Cardiac muscle cell (in vitro differentiated cells and primary cell): ENCODE data around the gene SV2A. TPM values are rescaled to one million over a fixed set of nuclear protein-coding genes. Genes with fewer than 3 reads are reported as not detected.

ENCODE experiments used
- DNase-seq, 2 donors: peaks; one replicate each; pipeline versions ENCODE4 v3.0.0 to v3.0.0-alpha.2; 2010 to 2017; ENCODE audit warnings: low read depth in 1 of 2, low spot score in 1 of 2
- H3K27ac ChIP-seq: fragments of 200-600 bp; sonication (generic); 2 replicates; pipeline ENCODE4 v1.5.1; 2016
- H3K27me3 ChIP-seq: fragments of 200-600 bp; sonication (generic); 2 replicates; pipeline ENCODE4 v1.6.0; 2016; ENCODE audit warnings: control low read depth
- H3K36me3 ChIP-seq: fragments of 200-600 bp; sonication (generic); 2 replicates; pipeline ENCODE4 v1.5.1; 2016; ENCODE audit warnings: control low read depth
- H3K4me1 ChIP-seq: fragments of 200-600 bp; sonication (generic); 2 replicates; pipeline ENCODE4 v1.8.1; 2017; ENCODE audit warnings: low read depth, mild to moderate bottlenecking, mixed run types
- H3K4me3 ChIP-seq: fragments of 200-600 bp; sonication (generic); 2 replicates; pipeline ENCODE4 v1.5.1; 2016; ENCODE audit warnings: mild to moderate bottlenecking
- H3K9me3 ChIP-seq: fragments of 200-600 bp; sonication (generic); 2 replicates; pipeline ENCODE4 v1.5.1; 2017; ENCODE audit warnings: low read depth, mild to moderate bottlenecking, control low read depth
- CTCF ChIP-seq: IDR thresholded peaks from 2 replicates; pipeline ENCODE4 v1.5.1; 2012; ENCODE audit warnings: low read depth, mild to moderate bottlenecking, low read length
- polyA plus RNA-seq: library from polyadenylated mRNA; unstranded; fragments of >200 nt; fragmentation: Nextera tagmentation; extraction: Ambion mirVana; gene quantifications from 2 replicates; pipeline ENCODE4 v1.2.1, GENCODE V29; 2016
- total RNA-seq: library from RNA; depleted of rRNA; stranded (reverse); fragments of >200 nt; gene quantifications from 2 replicates; pipeline ENCODE4 v1.2.3, GENCODE V29; 2016

Gene SV2A
- total and polyA plus RNA-seq, 2 experiments from 2014 or later, result 19.2 to 23.3 TPM

- Histone ChIP-seq H3K4me1 (peaks cover 18% of the 10 kb centered on the region), H3K36me3 (no peaks in the 10 kb centered on the region), H3K27me3 (no peaks in the 10 kb centered on the region), H3K9me3 (no peaks in the 10 kb centered on the region), H3K27ac (peak overlapping the region; percentile 89), H3K4me3 (peak overlapping the region; percentile 63)
- no peak for DNase-seq
- no peak for TF ChIP-seq CTCF
These were observed 2.0 kb downstream of the SV2A start for GRCh38 chr1:149915429-149916192.

DNA sequence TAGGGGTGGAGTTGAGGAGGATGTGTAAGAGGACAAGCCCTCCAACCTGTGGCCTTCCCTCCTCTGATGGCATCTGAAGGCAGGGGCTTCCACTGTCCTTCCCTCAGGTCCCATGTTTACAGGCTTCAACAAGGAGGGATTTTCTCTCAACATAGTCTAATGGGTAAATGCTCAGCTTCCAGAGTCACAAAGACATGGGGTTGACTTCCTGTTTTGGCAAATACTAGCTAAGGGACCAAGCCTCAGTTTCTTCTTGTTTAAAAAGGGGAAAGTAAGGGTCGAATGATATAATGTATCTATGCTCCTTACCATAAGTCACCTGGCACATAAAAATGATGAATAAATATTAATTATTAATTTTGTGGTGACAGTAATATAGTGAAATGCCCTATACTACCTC, 3.1 kb downstream of the SV2A start:
- peaks cover 3% of the 10 kb centered on the region for H3K36me3 ChIP-seq
- TF ChIP-seq CTCF, result no peak
- H3K27ac ChIP-seq, result no peak overlapping the region
- no peaks in the 10 kb centered on the region for H3K9me3 ChIP-seq
- peaks cover 18% of the 10 kb centered on the region for H3K4me1 ChIP-seq
- no peak for DNase-seq
- no peak overlapping the region for H3K4me3 ChIP-seq
- no peaks in the 10 kb centered on the region for H3K27me3 ChIP-seq

DNA sequence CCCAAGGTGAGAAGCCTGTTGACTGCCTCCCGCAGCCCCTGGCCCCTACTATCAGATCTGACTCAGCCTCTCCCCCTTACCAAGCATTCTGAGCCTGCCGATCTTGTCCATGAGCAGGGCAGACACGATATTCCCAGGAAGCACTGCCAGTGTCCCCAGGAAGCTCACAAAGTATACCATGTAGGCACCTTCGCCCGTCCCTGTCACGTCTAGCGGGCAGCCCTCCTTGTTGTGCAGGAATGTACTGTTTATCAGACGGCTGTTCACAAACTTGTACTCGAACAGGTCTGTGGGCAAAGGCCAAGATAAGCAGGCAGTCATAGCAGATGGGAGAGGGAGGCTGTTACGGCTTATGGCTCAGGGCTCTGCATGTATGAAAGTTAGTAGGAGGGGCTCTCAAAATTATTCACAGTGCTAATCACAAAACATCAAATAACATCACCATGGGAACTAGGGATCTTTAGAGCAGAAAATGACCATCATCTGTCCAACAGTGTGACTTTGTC, 11.0 kb downstream of the SV2A start:
- Histone ChIP-seq H3K4me1 (no peaks in the 10 kb centered on the region), H3K9me3 (no peaks in the 10 kb centered on the region), H3K4me3 (no peak overlapping the region), H3K36me3 (peaks cover 15% of the 10 kb centered on the region), H3K27ac (no peak overlapping the region), H3K27me3 (no peaks in the 10 kb centered on the region)
- no peak for DNase-seq
- TF ChIP-seq CTCF, result no peak

DNA sequence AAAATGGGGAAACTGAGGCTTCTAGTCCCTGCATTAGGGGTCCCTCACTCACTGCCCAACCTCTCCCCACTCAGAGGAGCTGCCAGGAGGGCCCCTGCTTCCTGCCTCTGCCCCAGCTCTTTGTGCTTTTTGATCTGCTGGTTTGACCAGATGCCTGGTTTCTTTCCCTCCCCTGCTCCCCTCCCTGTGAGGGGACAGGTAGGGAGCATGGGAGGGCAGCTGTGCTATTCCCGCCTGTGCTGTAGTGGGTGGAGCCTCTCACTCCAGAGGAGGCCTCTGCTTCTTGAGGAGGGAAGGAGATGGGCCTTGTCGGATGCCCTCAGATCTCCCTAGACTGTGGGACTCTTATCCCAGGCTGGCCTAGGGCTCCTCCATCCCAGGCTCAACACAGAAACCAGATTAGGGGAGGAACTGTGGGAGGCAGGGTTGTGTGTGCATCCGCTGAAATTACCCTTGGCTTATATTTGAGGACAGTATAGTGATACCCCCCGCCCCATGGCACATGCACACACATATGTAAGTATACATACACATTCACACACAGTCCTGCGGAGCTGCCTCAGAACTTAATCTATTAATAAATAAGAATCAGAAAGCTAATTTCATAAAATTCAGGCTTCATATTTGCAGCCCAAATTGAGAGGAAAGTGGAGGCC, 13.7 kb downstream of the SV2A start:
- no peak for DNase-seq
- Histone ChIP-seq H3K9me3 (no peaks in the 10 kb centered on the region), H3K4me3 (no peak overlapping the region), H3K27me3 (no peaks in the 10 kb centered on the region), H3K4me1 (no peaks in the 10 kb centered on the region), H3K27ac (no peak overlapping the region), H3K36me3 (peaks cover 12% of the 10 kb centered on the region)
- no peak for TF ChIP-seq CTCF

- no peak for TF ChIP-seq CTCF
- H3K9me3 ChIP-seq, result no peaks in the 10 kb centered on the region
- H3K27ac ChIP-seq, result peak within 1 kb of the TSS; percentile 7
- H3K4me1 ChIP-seq, result no peaks in the 10 kb centered on the region
- H3K36me3 ChIP-seq, result no peaks in the 10 kb centered on the region
- no peaks in the 10 kb centered on the region for H3K27me3 ChIP-seq
- H3K4me3 ChIP-seq, result peak within 1 kb of the TSS; percentile 31
- peak; percentile 94 to 95 for DNase-seq
These were observed 18.0 kb downstream of the SV2A start, which contains the start of gene BOLA1 for GRCh38 chr1:149899460-149900284. BOLA1 (plus strand) TSS chr1:149899568; CDS start chr1:149900060, 492 bp downstream.
